Panc1 (cell line): Measurements from ENCODE around the gene ZNF511. TPM values are rescaled to one million over a fixed set of nuclear protein-coding genes. Genes with fewer than 3 reads are reported as not detected.

ENCODE experiments used
- ATAC-seq: fragments of 200-7000 bp; cut with Tn5 transposase; 2 replicates; pipeline ENCODE4 v1.9.1; 2020; ENCODE audit warnings: mild to moderate bottlenecking, moderate library complexity
- BruUV-seq: library from RNA; stranded (reverse); fragments of 400-500 nt; replicated peaks from 2 replicates; lab custom pipeline; 2021; lab: Mats Ljungman, UMichigan
- CTCF ChIA-PET: fragments of 300-600 bp; sonication (Branson Sonifier 250); formaldehyde crosslinking; loops from one replicate; lab custom pipeline; 2022; ENCODE audit warnings: antibody characterized with exemption; lab: Charles Lee
- POLR2A ChIA-PET: fragments of 300-600 bp; sonication (Branson Sonifier 250); formaldehyde crosslinking; loops from one replicate; lab custom pipeline; 2022; ENCODE audit warnings: antibody characterized with exemption; lab: Charles Lee
- DNase-seq: peaks from one replicate; pipeline ENCODE4 v3.0.0-alpha.2; 2010; ENCODE audit warnings: low read depth, low spot score
- H3K27ac ChIP-seq: 2 replicates; pipeline ENCODE4 v1.5.1; 2011; ENCODE audit warnings: mild to moderate bottlenecking, low read length, inconsistent platforms
- H3K27me3 ChIP-seq: fragments of 200-500 bp; sonication (Bioruptor generic); 2 replicates; pipeline ENCODE4 v1.6.0; 2014; ENCODE audit warnings: low read length, inconsistent platforms; ENCODE audit not compliant: control insufficient read depth, insufficient read depth
- H3K36me3 ChIP-seq: fragments of 200-500 bp; sonication (Bioruptor generic); 2 replicates; pipeline ENCODE4 v1.5.1; 2014; ENCODE audit warnings: inconsistent platforms, mild to moderate bottlenecking, low read length, moderate library complexity; ENCODE audit not compliant: control insufficient read depth, insufficient read depth
- H3K4me1 ChIP-seq: 2 replicates; pipeline ENCODE4 v1.5.1; 2011; ENCODE audit warnings: inconsistent platforms, mild to moderate bottlenecking, low read length, moderate library complexity; ENCODE audit not compliant: control insufficient read depth, insufficient read depth
- H3K4me3 ChIP-seq, 2 experiments: 2 replicates each; pipeline ENCODE4 v1.5.1; 2011 to 2012; ENCODE audit warnings: low read depth in 2 of 2, low read length in 2 of 2, mild to moderate bottlenecking in 2 of 2, inconsistent platforms in 1 of 2, moderate library complexity in 1 of 2
- H3K9me3 ChIP-seq: fragments of 200-500 bp; sonication (Bioruptor generic); 2 replicates; pipeline ENCODE4 v1.5.1; 2014; ENCODE audit warnings: low read depth, mild to moderate bottlenecking, inconsistent platforms, low read length, moderate library complexity; ENCODE audit not compliant: control insufficient read depth, insufficient read depth
- CTCF ChIP-seq: fragments of 450-650 bp; IDR thresholded peaks from 2 replicates; pipeline ENCODE4 v1.5.1; 2017; ENCODE audit warnings: mild to moderate bottlenecking
- POLR2AphosphoS5 ChIP-seq: IDR thresholded peaks from 2 replicates; pipeline ENCODE4 v1.6.1; 2012; ENCODE audit warnings: mild to moderate bottlenecking, low read depth, low read length, moderate library complexity
- REST ChIP-seq, 2 experiments: IDR thresholded peaks; 2 replicates each; pipeline ENCODE4 v1.6.1; 2011 to 2012; ENCODE audit warnings: low read depth in 2 of 2, control low read depth in 1 of 2, low read length in 1 of 2, mild to moderate bottlenecking in 1 of 2, moderate library complexity in 1 of 2; ENCODE audit not compliant: insufficient read depth in 1 of 2
- SIN3A ChIP-seq: IDR thresholded peaks from 2 replicates; pipeline ENCODE4 v1.6.1; 2012; ENCODE audit warnings: low read depth, mild to moderate bottlenecking, low read length, moderate library complexity, borderline replicate concordance; ENCODE audit not compliant: insufficient read depth
- TCF7L2 ChIP-seq: IDR thresholded peaks from 2 replicates; pipeline ENCODE4 v1.6.1; 2011; ENCODE audit warnings: mild to moderate bottlenecking, low read depth, low read length, inconsistent platforms
- in situ Hi-C: cut with HindIII; loops from 2 replicates; pipeline ENCODE4 v1.10.0; 2016; ENCODE audit warnings: low sequenced_read_pairs, low pct_unique_long_range_greater_than_20kb
- intact Hi-C: fragments of 100-400 bp; cut with micrococcal nuclease; formaldehyde crosslinking; loops from one replicate; pipeline ENCODE4 v1.10.0; 2022; ENCODE audit not compliant: unreplicated experiment
- total RNA-seq: library from RNA; stranded (reverse); gene quantifications from one replicate; pipeline ENCODE4 v1.2.1, GENCODE V29; 2021; ENCODE audit not compliant: unreplicated experiment

Gene ZNF511
- total RNA-seq, 1 experiment from 2014 or later = 93.8 TPM

- DNase-seq (no peak), ATAC-seq (no peak)
- POLR2A ChIA-PET = no interaction called here
- Histone ChIP-seq H3K4me1 (no peaks in the 10 kb centered on the region), H3K36me3 (peaks cover 7% of the 10 kb centered on the region; the same call in 1 of the 2 replicates), H3K27me3 (no peaks in the 10 kb centered on the region), H3K27ac (no peak overlapping the region), H3K9me3 (no peaks in the 10 kb centered on the region), H3K4me3 (no peak overlapping the region)
- no TSS peak for BruUV-seq
- TF ChIP-seq SIN3A = no peak
- TF ChIP-seq POLR2AphosphoS5 = no peak
- no peak for TF ChIP-seq CTCF
- TF ChIP-seq TCF7L2 = no peak
- no peak for TF ChIP-seq REST (IDR thresholded peaks at IDR 0.05; ENCODE audit: insufficient read depth in 1 of 2, low read depth in 2 of 2, low read length in 1 of 2)
- intact Hi-C loops (no loop called here), in situ Hi-C loops (no loop called here)
- CTCF ChIA-PET = interaction anchor here (0.7 kb wide), 1 partner anchor 42 kb away, joined by 4 read pairs; no protein-coding TSS in a partner anchor
Measured at GRCh38 chr10:133299224-133299623, 9.5 kb upstream of the ZNF511 start.

GRCh38 chr10:133299738-133300137 is 9.0 kb upstream of the ZNF511 start:
- H3K36me3 ChIP-seq = peaks cover 4% of the 10 kb centered on the region; the same call in 1 of the 2 replicates
- no peaks in the 10 kb centered on the region for H3K27me3 ChIP-seq
- BruUV-seq = no TSS peak
- no peaks in the 10 kb centered on the region for H3K4me1 ChIP-seq
- CTCF ChIA-PET = no interaction called here
- in situ Hi-C loops (no loop called here), intact Hi-C loops (no loop called here)
- DNase-seq = no peak
- TF ChIP-seq SIN3A (no peak), REST (IDR thresholded peaks at IDR 0.05; ENCODE audit: insufficient read depth in 1 of 2, low read depth in 2 of 2, low read length in 1 of 2) (no peak), POLR2AphosphoS5 (no peak), CTCF (no peak), TCF7L2 (no peak)
- H3K4me3 ChIP-seq = no peak overlapping the region
- H3K27ac ChIP-seq = no peak overlapping the region
- ATAC-seq = no peak
- POLR2A ChIA-PET = no interaction called here
- H3K9me3 ChIP-seq = no peaks in the 10 kb centered on the region
